Posterior cingulate gyrus (tissue), 11 donors: ENCODE data around the gene GUCA2B.
A peak's percentile ranks its signal among the peaks of the same experiment; 100 is the strongest.

Experiments used
- DNase-seq, 10 donors: peaks; one replicate each; pipeline versions ENCODE4 v3.0.0 to v3.0.0-alpha.2; 2020 to 2021; ENCODE audit warnings: mixed read lengths in 3 of 10
- intact Hi-C: fragments of 100-400 bp; cut with DNase I; formaldehyde crosslinking; loops from one replicate; pipeline ENCODE4 v1.15.1; 2023

GUCA2B gene

DNA sequence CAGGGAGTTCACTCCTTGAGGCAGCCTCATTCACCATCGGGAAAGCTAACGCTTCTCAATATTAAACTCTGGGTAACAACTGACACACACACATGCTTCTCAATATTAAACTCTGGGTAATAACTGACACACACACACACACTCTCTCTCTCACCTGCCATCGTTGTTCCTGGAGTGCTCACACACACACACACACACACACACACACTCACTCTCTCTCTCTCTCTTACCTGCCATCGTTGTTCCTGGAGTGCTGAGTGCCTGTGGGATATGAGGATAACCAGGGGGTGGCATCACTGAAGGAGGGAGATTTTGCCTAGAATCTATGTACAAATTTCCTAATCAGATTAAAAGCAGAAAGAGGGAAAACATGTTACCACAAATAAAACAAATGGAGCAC lies 28.5 kb downstream of the GUCA2B start:
- intact Hi-C loops = no loop called here
- no peak for DNase-seq

DNA sequence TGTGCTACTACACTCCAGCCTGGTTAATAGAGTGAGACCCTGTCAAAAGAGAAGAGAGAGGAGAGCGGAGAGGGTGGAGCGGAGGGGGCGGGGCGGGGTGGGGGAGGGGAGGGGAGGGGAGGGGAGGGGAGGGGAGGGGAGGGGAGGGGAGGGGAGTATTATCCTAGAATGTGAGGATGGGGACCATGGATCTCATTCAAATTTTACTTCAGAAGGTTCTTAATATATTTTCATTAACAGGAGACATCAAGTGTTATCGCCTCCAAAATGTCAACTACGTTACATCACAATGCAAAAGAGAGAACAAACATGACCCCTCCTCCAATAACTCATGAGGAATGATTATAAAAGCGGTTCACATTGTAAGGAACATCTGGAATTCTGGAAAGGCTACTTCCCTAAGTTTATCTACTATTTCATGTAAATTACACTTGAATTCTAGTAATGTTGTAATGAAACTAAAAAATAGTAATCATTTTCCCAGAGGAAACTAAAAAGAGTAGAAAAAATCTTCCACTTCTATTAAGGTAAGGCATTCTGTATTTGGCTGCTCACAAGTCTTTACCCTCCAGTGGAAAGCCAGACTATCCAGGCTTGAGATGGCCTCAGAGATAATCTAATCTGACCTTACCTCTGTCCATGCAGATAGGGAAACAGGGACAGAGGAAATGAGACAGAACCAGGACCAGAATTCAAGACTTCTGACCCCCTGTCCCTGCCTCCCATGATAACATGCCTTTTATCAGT lies 30.2 kb downstream of the GUCA2B start:
- intact Hi-C loops = no loop called here

DNA sequence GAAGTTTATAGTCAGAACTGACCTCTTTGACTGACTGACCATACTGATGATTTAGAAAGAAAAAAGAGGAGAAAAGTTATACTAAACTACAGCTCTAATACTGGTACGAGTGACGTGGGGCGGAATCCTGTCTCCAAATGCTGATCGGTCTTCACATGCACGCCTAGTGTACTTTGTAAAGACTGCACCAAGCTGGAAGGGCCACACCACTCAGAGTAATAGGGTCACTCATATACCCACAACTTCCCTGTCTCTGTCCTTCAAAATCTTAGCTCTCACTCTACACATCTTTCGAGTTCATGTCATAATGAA lies 30.7 kb downstream of the GUCA2B start:
- no peak for DNase-seq
- intact Hi-C loops = no loop called here

More for the DNA sequence above, 30.2 kb downstream of the GUCA2B start:
- DNase-seq = peak in 1 of 10 donors; percentile 18

DNA sequence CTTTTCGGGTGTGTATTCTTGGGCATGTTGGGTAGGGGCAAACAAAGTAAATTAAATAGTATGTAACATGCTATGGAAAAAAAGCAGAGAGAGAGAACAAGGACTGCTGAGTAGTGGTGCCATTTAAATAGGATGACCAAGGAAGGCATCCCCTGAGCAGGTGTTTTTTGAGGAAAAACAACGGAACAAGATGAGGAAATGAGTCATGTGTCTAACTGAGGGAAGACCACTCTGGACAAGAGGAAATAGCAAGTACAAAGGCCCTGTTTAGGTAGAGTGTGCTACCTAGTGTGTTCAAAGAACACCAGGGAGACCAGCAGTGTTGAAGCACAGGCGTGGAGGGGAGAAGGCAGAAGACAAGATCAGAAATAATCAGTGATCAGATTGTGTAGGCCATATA lies 31.4 kb downstream of the GUCA2B start:
- intact Hi-C loops = no loop called here

DNA sequence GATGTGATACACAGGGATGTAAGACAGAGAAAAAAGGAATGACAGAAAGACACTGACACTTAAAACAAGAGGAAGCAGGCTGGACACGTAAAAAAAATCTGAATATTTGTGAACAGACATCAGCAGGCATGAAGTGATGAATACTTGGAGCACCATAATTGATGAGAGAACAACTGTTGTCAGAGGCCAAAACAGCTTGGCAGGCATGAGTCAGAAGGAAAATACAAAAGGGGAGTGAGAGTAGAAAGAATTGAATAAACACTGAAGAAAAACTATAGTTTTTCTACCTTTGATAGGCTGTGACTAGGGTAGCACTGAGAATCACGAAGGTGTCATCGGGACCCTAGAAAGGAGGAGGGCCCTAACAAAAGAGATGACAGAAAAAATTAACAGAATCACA lies 32.9 kb downstream of the GUCA2B start:
- intact Hi-C loops = no loop called here
- DNase-seq = no peak

More for the DNA sequence above, 31.4 kb downstream of the GUCA2B start:
- no peak for DNase-seq

DNA sequence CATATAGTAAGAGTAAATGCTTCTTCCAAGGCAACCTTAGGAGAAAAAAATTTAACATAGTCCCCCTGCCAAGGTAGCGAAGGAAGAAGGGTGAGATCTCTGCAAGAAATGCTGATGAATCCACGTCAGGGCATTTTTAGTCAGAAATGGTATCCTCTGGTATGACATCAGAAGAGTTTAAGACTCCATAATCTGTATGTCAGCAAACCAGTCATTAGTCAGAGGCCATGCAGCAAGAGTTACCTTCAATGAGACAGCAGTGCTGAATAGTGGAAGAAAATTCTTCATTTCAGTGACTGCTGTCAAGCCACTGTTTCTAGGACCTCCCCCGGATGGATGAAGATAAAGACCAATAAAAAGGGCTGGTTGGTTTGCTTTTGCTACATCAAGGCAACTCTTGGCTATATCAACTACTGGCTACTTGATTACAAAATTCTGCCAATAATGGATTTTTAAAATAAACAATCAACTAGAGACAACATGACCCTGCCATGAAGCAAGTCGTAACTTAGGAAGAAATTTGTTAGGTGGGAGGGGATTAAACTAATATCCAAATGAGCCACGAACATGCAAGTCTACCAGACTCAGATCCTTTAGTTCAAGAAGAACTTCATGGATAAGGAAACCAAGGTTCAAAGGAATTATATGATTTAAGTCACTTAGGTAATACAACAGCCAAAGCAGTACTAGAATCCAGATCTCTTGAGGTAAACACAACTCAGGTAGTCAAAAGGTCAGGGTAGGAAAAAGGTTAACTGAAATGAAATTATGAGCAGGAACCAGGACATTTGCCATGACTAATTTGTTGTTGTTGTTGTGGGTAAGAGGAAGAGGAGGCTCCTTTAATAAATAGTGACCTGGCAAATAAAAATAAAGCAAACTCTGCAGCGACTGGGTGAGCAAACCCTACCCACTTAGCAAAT lies 37.0 kb downstream of the GUCA2B start:
- intact Hi-C loops = no loop called here
- DNase-seq = no peak

DNA sequence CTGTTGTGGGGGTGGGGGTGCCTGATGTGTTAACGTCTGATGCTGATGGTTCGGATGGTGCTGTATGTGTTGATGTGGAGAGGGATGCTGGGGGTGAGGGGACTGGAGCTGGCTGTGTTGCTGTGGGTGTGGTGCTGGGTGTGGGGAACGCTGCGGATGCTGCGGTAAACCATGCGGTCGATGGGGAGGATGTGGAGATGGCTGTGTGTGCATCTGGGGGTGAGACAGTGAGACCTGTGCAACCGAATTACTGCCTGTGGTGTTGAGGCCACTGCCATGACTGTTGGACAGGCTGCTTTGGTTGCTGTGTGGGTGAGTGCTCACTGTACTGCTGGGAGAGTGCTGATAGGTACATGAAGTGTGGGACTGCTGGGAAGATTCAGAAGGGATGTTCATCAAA lies 38.1 kb downstream of the GUCA2B start:
- intact Hi-C loops = no loop called here
- DNase-seq = no peak

DNA sequence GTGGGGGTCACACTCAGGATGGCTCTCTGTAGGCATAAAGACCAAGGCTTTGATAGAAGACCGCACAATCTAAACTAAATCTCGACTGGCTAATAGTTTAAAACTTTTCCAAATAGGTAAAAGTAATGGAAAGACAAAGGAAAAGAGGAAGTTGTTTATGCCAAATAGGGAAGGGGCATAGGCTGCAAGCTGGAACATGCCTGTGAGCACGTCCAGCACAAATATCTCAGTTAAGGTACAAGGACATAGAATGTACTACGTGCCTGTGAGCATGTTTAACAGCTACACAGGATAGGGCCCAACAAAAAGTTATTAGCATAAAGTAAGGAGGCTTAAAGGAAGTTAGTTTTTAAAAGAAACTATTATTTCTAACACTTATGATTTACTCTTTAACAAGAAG lies 38.9 kb downstream of the GUCA2B start:
- intact Hi-C loops = no loop called here
- DNase-seq = no peak

DNA sequence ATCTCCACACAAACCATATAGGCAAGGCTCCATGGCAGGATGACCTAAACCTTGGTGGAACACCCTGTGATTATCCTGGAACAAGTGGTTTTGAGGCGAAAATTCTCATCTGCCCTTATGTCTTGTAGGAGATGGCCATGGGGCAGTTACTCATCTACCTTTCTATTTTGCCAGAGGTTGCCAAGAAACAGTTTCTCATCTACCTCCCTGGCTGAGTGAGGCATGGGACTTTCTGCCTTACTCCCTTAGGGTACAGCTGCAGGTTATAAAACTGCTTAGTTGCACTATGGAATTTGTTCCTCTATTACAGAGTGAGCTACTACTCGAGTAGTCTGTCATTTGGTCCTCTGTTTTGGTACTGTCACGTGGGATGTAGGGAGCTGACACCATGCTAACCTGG lies 42.6 kb downstream of the GUCA2B start:
- no peak for DNase-seq
- intact Hi-C loops = no loop called here

DNA sequence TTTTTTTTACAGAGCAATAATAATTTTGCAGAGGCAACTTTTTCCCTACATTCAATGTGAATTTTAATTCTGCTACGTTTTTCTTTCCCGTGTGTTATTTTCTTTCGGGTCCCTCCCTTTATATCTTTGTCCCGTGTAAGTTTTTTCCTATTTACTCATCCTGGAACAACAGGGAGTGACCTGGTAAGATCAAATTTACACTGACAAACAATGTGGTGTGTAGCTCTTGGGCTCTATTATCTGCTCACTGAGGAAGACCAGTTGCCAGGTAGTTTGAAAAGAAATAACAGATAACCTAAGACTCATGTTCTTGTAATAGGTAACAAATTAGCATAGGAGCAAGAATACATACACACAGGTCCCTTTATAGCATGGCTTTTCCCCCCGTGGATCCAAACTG lies 45.0 kb downstream of the GUCA2B start:
- DNase-seq = no peak
- intact Hi-C loops = no loop called here

DNA sequence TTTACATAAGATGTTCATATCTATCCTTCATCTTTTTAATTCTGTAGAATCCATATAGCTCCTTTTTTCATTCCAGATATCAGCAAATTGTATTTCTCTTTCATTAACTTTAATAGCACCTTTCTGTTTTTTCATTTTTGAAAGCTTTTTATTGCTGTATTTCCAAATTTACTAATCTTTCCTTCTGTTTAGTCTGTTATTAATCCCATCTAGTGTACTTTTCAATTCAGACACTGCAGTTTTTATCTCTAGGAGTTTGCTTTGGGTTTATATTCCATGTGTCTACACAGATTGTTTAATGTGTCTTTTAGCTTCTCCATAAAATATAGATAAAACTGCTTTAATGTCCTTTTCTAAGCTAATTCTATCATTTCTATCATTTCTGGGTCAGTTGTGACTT lies 48.8 kb downstream of the GUCA2B start:
- DNase-seq = no peak
- intact Hi-C loops = no loop called here
